H9 (cell line): Measurements from ENCODE around the gene CERS2. TPM values are rescaled to one million over a fixed set of nuclear protein-coding genes. Genes with fewer than 3 reads are reported as not detected.

ENCODE experiments used
- DNase-seq: peaks from one replicate; pipeline ENCODE4 v3.0.0-alpha.2; 2017
- H2AFZ ChIP-seq: one replicate; pipeline ENCODE4 v1.6.1; 2013; ENCODE audit warnings: mild to moderate bottlenecking, low read length, control low read depth, moderate library complexity
- H2AK5ac ChIP-seq: 2 replicates; pipeline ENCODE4 v1.6.1; 2013; ENCODE audit warnings: low read length, control low read depth, mixed read lengths; ENCODE audit not compliant: insufficient read length
- H2BK120ac ChIP-seq: one replicate; pipeline ENCODE4 v1.6.1; 2013; ENCODE audit warnings: low read depth, mild to moderate bottlenecking, low read length, control low read depth, inconsistent platforms; ENCODE audit not compliant: poor library complexity, severe bottlenecking
- H2BK12ac ChIP-seq: 2 replicates; pipeline ENCODE4 v1.6.1; 2013; ENCODE audit warnings: low read length, control low read depth, mixed read lengths, low read depth; ENCODE audit not compliant: insufficient read length
- H2BK15ac ChIP-seq: 2 replicates; pipeline ENCODE4 v1.6.1; 2013; ENCODE audit warnings: low read depth, low read length, control low read depth
- H2BK20ac ChIP-seq: one replicate; pipeline ENCODE4 v1.6.1; 2013; ENCODE audit warnings: low read depth, mild to moderate bottlenecking, low read length, control low read depth, inconsistent platforms; ENCODE audit not compliant: poor library complexity, severe bottlenecking
- H2BK5ac ChIP-seq: 2 replicates; pipeline ENCODE4 v1.6.1; 2013; ENCODE audit warnings: low read length, control low read depth, mixed read lengths; ENCODE audit not compliant: insufficient read length
- H3K14ac ChIP-seq: 2 replicates; pipeline ENCODE4 v1.6.1; 2013; ENCODE audit warnings: low read length, control low read depth; ENCODE audit not compliant: insufficient read depth
- H3K18ac ChIP-seq: 2 replicates; pipeline ENCODE4 v1.6.1; 2013; ENCODE audit warnings: low read depth, mild to moderate bottlenecking, mixed read lengths, low read length, control low read depth; ENCODE audit not compliant: insufficient read length
- H3K23ac ChIP-seq: 2 replicates; pipeline ENCODE4 v1.6.1; 2013; ENCODE audit warnings: low read length, control low read depth, mixed read lengths, low read depth; ENCODE audit not compliant: insufficient read length
- H3K23me2 ChIP-seq: 2 replicates; pipeline ENCODE4 v1.6.1; 2013; ENCODE audit warnings: low read depth, mild to moderate bottlenecking, mixed read lengths, low read length, control low read depth; ENCODE audit not compliant: insufficient read length, poor library complexity, severe bottlenecking
- H3K27ac ChIP-seq: 2 replicates; pipeline ENCODE4 v1.5.1; 2013; ENCODE audit warnings: low read length, control low read depth, mixed read lengths, low read depth; ENCODE audit not compliant: insufficient read length
- H3K27me3 ChIP-seq: 2 replicates; pipeline ENCODE4 v1.6.1; 2013; ENCODE audit warnings: low read length, control low read depth, inconsistent platforms; ENCODE audit not compliant: insufficient read depth
- H3K4ac ChIP-seq: 2 replicates; pipeline ENCODE4 v1.6.1; 2013; ENCODE audit warnings: low read depth, mild to moderate bottlenecking, control low read depth, inconsistent platforms, low read length, moderate library complexity
- H3K4me1 ChIP-seq: 2 replicates; pipeline ENCODE4 v1.6.1; 2013; ENCODE audit warnings: low read length, control low read depth, inconsistent platforms; ENCODE audit not compliant: insufficient read depth
- H3K4me2 ChIP-seq: 2 replicates; pipeline ENCODE4 v1.6.1; 2013; ENCODE audit warnings: low read length, control low read depth, mixed read lengths; ENCODE audit not compliant: insufficient read length, insufficient read depth
- H3K56ac ChIP-seq: 2 replicates; pipeline ENCODE4 v1.6.1; 2013; ENCODE audit warnings: low read depth, mild to moderate bottlenecking, mixed read lengths, low read length, control low read depth; ENCODE audit not compliant: insufficient read length
- H3K79me1 ChIP-seq: 2 replicates; pipeline ENCODE4 v1.6.1; 2013; ENCODE audit warnings: low read depth, mild to moderate bottlenecking, moderate library complexity, low read length, control low read depth, inconsistent platforms; ENCODE audit not compliant: insufficient read depth, poor library complexity, severe bottlenecking
- H3K79me2 ChIP-seq: 2 replicates; pipeline ENCODE4 v1.6.1; 2013; ENCODE audit warnings: low read length, control low read depth, inconsistent platforms; ENCODE audit not compliant: insufficient read depth
- H3K9ac ChIP-seq: 2 replicates; pipeline ENCODE4 v1.6.1; 2013; ENCODE audit warnings: low read length, control low read depth, mixed read lengths; ENCODE audit not compliant: insufficient read length; ENCODE audit errors: extremely low read depth
- H3K9me3 ChIP-seq: one replicate; pipeline ENCODE4 v1.6.1; 2013; ENCODE audit warnings: low read depth, low read length, inconsistent platforms; ENCODE audit not compliant: control insufficient read depth
- H3T11ph ChIP-seq: one replicate; pipeline ENCODE4 v1.6.1; 2013; ENCODE audit warnings: mild to moderate bottlenecking, low read length, control low read depth, inconsistent platforms
- H4K20me1 ChIP-seq: one replicate; pipeline ENCODE4 v1.6.1; 2013; ENCODE audit not compliant: control insufficient read depth, insufficient read length, insufficient read depth
- H4K5ac ChIP-seq: 2 replicates; pipeline ENCODE4 v1.6.1; 2013; ENCODE audit warnings: low read depth, mild to moderate bottlenecking, mixed read lengths, low read length, control low read depth; ENCODE audit not compliant: insufficient read length
- H4K8ac ChIP-seq: replicated peaks from 2 replicates; pipeline ENCODE4 v1.6.1; 2013; ENCODE audit warnings: low read length, control low read depth, mixed read lengths, low read depth; ENCODE audit not compliant: insufficient read length
- H4K91ac ChIP-seq: 2 replicates; pipeline ENCODE4 v1.6.1; 2013; ENCODE audit warnings: low read depth, mild to moderate bottlenecking, moderate library complexity, mixed read lengths, low read length, control low read depth; ENCODE audit not compliant: insufficient read length
- H3K27ac Mint-ChIP-seq, 3 experiments: 2 replicates in 2 of 3; 3 replicates in 1 of 3; pipeline ENCODE4 v1.8.0; 2020 to 2021; ENCODE audit warnings: mixed read lengths in 3 of 3, mild to moderate bottlenecking in 1 of 3, moderate library complexity in 1 of 3
- H3K27me3 Mint-ChIP-seq: 2 replicates; pipeline ENCODE4 v1.8.0; 2021; ENCODE audit warnings: low read depth, mild to moderate bottlenecking, moderate library complexity, mixed read lengths
- H3K36me3 Mint-ChIP-seq, 3 experiments: 2 replicates in 2 of 3; 3 replicates in 1 of 3; pipeline ENCODE4 v1.8.0; 2020 to 2021; ENCODE audit warnings: low read depth in 3 of 3, mixed read lengths in 3 of 3; ENCODE audit not compliant: insufficient read depth in 1 of 3
- H3K4me1 Mint-ChIP-seq, 2 experiments: 2 replicates each; pipeline ENCODE4 v1.8.0; 2020; ENCODE audit warnings: mixed read lengths in 2 of 2
- H3K4me3 Mint-ChIP-seq, 2 experiments: 2 replicates in 1 of 2; 3 replicates in 1 of 2; pipeline ENCODE4 v1.8.0; 2020 to 2021; ENCODE audit warnings: mild to moderate bottlenecking in 2 of 2, mixed read lengths in 2 of 2, moderate library complexity in 1 of 2
- H3K9me3 Mint-ChIP-seq, 2 experiments: 2 replicates in 1 of 2; 3 replicates in 1 of 2; pipeline ENCODE4 v1.8.0; 2020; ENCODE audit warnings: mild to moderate bottlenecking in 2 of 2, mixed read lengths in 2 of 2, moderate library complexity in 1 of 2
- WGBS: extraction: QIAGEN DNeasy Blood & Tissue Kit; methylation state at CpG from one replicate; pipeline ENCODE4 v1.1.7; 2013; ENCODE audit warnings: missing lambda C conversion rate, low lambda C conversion rate, mixed read lengths; ENCODE audit not compliant: insufficient read length; ENCODE audit errors: extremely low coverage; 5-methylcytosine and 5-hydroxymethylcytosine counted together
- total RNA-seq: library from RNA; stranded (reverse); gene quantifications from 2 replicates; pipeline ENCODE4 v1.2.1, GENCODE V29; 2021
- TF ChIP-seq, protein P1 (sequence below): fragments of 200-600 bp; sonication (generic); conservative IDR thresholded peaks from 3 replicates; pipeline ENCODE4 v1.8.0; 2021; ENCODE audit warnings: antibody characterized with exemption, mild to moderate bottlenecking

CERS2 gene
- total RNA-seq, 1 experiment from 2014 or later = 201 TPM

- H3K79me1 ChIP-seq = no peaks in the 10 kb centered on the region
- H3K27me3 ChIP-seq = no peaks in the 10 kb centered on the region
- no peak overlapping the region for H2BK5ac ChIP-seq
- DNase-seq = peak; percentile 41
- H3K23ac ChIP-seq = no peak overlapping the region
- no peak overlapping the region for H3K4ac ChIP-seq
- no peak overlapping the region for H3K14ac ChIP-seq
- H3K18ac ChIP-seq = no peak overlapping the region
- peaks cover 10 to 14% of the 10 kb centered on the region in 2 experiments for H3K4me1 Mint-ChIP-seq
- no peak overlapping the region for H3K27ac ChIP-seq
- no peak overlapping the region for H2BK120ac ChIP-seq
- H3K56ac ChIP-seq = no peak overlapping the region
- H4K5ac ChIP-seq = no peak overlapping the region
- no peak overlapping the region for H4K8ac ChIP-seq
- H3K36me3 Mint-ChIP-seq = peaks cover 28 to 33% (median 29%) of the 10 kb centered on the region in 3 experiments
- no peak overlapping the region for H3K4me2 ChIP-seq
- H2AFZ ChIP-seq = no peak overlapping the region
- H3K9me3 Mint-ChIP-seq = peaks cover 0 to 3% of the 10 kb centered on the region in 2 experiments; a peak in 1 of 5 replicates
- H4K91ac ChIP-seq = no peak overlapping the region
- no peak overlapping the region for H2BK15ac ChIP-seq
- H3T11ph ChIP-seq = no peak overlapping the region
- H3K27ac Mint-ChIP-seq = peak overlapping the region in 1 of 3 experiments; percentile 39; a peak in 1 of 7 replicates
- no peaks in the 10 kb centered on the region for H4K20me1 ChIP-seq
- H2BK20ac ChIP-seq = no peak overlapping the region
- H3K23me2 ChIP-seq = no peaks in the 10 kb centered on the region
- peak overlapping the region; percentile 94 to 99; a peak in 4 of 5 replicates for H3K4me3 Mint-ChIP-seq
- H3K27me3 Mint-ChIP-seq = no peaks in the 10 kb centered on the region
- no CpG with 5 or more reads among the region's 23 CpGs for WGBS
- H2BK12ac ChIP-seq = no peak overlapping the region
- no peaks in the 10 kb centered on the region for H3K9me3 ChIP-seq
- 0 out of 2 replicates have a peak, but pooled peaks cover 2% of the 10 kb centered on the region for H3K4me1 ChIP-seq
- H2AK5ac ChIP-seq = no peak overlapping the region
- H3K79me2 ChIP-seq = no peaks in the 10 kb centered on the region
- H3K9ac ChIP-seq = no peak overlapping the region
- TF ChIP-seq, protein P1, sequence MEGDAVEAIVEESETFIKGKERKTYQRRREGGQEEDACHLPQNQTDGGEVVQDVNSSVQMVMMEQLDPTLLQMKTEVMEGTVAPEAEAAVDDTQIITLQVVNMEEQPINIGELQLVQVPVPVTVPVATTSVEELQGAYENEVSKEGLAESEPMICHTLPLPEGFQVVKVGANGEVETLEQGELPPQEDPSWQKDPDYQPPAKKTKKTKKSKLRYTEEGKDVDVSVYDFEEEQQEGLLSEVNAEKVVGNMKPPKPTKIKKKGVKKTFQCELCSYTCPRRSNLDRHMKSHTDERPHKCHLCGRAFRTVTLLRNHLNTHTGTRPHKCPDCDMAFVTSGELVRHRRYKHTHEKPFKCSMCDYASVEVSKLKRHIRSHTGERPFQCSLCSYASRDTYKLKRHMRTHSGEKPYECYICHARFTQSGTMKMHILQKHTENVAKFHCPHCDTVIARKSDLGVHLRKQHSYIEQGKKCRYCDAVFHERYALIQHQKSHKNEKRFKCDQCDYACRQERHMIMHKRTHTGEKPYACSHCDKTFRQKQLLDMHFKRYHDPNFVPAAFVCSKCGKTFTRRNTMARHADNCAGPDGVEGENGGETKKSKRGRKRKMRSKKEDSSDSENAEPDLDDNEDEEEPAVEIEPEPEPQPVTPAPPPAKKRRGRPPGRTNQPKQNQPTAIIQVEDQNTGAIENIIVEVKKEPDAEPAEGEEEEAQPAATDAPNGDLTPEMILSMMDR = no peak
Observed at GRCh38 chr1:150925080-150925479, 49.6 kb downstream of the CERS2 start.
